Embryonic facial prominence (tissue), 1 donor: Measurements from ENCODE around the gene CDK1.
"Not testable (repeated sequence)": the region's sequence is repeated elsewhere in the genome, so short reads cannot be mapped to it uniquely, and the experiment has no call there.

Experiments used
- DNase-seq: peaks from one replicate; pipeline ENCODE4 v3.0.0-alpha.2; 2016; ENCODE audit errors: extremely low spot score

Gene CDK1

GRCh38 chr10:60816628-60817397 lies 38.5 kb downstream of the CDK1 start:
- DNase-seq = peak; percentile 86

GRCh38 chr10:60817398-60817805 lies 39.1 kb downstream of the CDK1 start:
- DNase-seq = no peak

DNA sequence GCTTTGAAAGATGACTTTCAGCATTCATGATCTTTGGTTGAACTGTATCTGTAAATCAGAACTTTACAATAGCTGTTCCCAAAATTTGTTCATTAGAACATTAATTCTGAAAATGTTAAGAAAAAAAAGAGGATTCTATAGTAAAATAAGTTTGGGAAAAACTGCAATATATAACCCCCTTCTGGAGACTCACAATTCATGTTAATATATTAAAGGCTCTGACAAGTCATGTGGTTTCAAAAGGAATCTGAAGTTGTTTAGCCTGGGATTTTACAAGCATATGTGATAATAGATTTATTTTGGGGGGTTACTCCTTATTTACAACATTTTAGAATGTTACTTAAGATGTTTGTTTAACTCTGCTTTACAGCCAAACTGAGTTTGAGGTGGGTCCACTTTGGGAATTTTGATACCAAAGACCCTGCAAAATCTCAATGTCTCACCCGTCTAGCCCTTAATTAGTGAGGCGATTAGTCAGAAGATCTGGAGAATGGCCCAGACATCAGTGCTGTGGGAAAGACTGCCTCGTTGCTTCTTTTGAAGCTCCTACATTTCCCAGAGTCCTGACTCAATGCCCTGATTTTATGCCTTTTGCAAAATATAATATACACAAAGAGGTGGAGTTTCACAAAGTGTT lies 40.0 kb downstream of the CDK1 start:
- no peak for DNase-seq

- no peak for DNase-seq
Measured at GRCh38 chr10:60819271-60819670, 41.0 kb downstream of the CDK1 start.

DNA sequence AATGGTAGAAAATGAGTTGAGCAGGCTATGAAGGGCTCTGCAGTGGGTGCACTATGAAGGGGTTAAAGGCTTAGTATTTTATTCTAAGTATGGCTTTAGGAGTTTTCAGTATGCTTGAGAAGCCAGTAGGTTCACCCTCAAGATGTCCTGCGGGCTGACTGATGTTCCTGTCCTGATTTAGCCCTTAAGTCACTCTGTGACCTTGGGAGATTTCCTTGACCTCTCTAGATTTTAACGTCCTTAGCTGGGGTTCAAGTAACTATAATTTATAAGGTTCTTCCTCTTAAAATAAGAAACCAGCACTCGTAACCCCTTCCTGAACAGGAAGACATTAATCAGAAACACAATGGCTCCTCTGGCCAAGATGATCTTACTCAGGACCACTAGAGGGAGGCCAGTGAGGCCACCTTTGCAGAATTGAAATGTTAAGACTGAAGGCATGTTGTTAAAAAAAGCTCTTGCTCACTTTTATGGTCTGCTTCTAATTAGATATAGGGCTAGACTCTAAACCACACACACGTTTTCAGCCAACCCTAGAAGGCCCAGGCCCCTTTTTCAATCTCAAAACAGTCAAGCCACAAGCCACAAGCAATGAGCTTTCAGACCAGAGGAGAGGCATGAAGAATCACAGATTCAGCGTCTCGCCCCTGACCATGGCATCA lies 41.9 kb downstream of the CDK1 start:
- peak; percentile 34 for DNase-seq

DNA sequence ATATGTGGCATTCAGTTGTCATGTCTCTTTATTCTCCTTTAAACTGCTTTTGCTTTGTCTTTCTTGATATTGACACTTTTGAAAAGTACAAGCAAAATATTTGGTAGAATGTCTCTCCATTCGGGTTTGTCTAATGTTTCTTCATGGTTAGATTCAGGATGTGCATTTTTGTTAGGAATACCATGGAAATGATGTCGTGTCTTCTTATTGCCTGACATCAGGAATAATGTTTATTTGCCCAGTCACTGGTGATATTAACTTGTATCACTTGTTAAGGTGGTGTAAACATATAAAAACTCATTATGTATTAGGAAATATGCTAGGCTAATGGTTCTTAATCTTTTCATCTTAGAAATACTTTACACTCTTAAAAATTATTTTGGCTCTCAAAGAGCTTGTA lies 43.4 kb downstream of the CDK1 start:
- DNase-seq = no peak

- no peak for DNase-seq
Measured at GRCh38 chr10:60822809-60823208, 44.5 kb downstream of the CDK1 start.

GRCh38 chr10:60823324-60823723 lies 45.0 kb downstream of the CDK1 start:
- no peak for DNase-seq

GRCh38 chr10:60825520-60825919 lies 47.2 kb downstream of the CDK1 start:
- no peak for DNase-seq

- no peak for DNase-seq
Measured at GRCh38 chr10:60827791-60828488, 49.7 kb downstream of the CDK1 start.

- DNase-seq = no peak
Measured at GRCh38 chr10:60828489-60828852, 50.2 kb downstream of the CDK1 start.

GRCh38 chr10:60832136-60832535 lies 53.9 kb downstream of the CDK1 start:
- DNase-seq = not testable (repeated sequence)

GRCh38 chr10:60834401-60834800 lies 56.1 kb downstream of the CDK1 start:
- no peak for DNase-seq

DNA sequence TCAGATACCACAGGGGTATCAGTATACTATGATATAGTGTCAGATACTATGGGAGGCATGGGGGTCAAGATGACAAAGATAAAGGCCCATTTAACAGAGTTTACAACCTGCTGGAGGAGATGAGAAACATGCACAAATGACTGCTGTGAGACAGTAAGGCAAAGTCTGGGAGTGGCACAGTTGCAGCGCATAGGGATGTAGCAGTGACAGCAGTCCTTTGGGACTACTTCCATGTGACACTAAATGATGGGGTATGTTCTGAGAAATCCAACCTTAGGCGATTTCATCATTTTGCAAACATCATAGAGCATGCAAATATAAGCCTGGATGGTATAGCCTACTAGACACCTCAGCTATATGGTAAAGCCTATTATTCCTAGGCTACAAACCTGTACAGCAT lies 56.8 kb downstream of the CDK1 start:
- no peak for DNase-seq

DNA sequence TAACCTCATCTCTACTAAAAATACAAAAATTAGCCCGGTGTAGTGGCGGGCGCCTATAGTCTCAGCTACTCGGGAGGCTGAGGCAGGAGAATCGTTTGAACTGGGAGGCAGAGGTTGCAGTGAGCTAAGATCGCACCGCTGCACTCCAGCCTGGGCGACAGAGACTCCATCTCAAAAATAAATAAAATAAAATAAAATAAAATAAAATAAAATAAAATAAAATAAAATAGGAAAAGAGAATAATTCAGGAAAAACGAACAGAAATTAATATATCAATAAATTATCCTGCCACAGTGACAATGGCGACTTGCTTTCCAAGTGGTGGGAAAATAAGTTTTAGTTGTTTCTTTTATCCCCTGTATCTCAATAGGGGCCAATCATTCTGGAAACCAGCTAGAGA lies 62.9 kb downstream of the CDK1 start:
- DNase-seq = not testable (repeated sequence)

DNA sequence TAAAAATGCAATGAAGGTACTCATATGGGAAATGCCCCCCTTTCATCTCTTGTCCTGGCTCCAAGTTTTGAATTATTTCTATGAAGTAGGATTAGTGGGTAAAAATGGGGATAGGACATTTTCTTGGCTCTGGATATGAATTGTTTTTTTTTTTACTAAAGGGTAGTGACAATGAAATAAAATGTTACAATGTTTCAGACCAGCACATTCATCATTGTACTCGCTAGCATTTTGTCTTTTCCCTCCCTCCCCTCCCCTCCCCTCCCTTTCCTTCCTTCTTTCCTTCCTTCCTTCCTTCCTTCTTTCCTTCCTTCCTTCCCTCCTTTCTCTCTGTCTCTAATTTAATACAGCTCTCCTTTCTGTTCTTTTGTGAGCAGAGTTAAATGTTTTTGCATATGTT lies 64.4 kb downstream of the CDK1 start:
- DNase-seq = no peak
